Effector CD4-positive, alpha-beta T cell (primary cell): Measurements from ENCODE around the gene FOXN3.
"Not testable (repeated sequence)": the region's sequence is repeated elsewhere in the genome, so short reads cannot be mapped to it uniquely, and the experiment has no call there.

Experiments
- DNase-seq: peaks from one replicate; pipeline ENCODE4 v3.0.0-alpha.2; 2020

The FOXN3 gene

DNA sequence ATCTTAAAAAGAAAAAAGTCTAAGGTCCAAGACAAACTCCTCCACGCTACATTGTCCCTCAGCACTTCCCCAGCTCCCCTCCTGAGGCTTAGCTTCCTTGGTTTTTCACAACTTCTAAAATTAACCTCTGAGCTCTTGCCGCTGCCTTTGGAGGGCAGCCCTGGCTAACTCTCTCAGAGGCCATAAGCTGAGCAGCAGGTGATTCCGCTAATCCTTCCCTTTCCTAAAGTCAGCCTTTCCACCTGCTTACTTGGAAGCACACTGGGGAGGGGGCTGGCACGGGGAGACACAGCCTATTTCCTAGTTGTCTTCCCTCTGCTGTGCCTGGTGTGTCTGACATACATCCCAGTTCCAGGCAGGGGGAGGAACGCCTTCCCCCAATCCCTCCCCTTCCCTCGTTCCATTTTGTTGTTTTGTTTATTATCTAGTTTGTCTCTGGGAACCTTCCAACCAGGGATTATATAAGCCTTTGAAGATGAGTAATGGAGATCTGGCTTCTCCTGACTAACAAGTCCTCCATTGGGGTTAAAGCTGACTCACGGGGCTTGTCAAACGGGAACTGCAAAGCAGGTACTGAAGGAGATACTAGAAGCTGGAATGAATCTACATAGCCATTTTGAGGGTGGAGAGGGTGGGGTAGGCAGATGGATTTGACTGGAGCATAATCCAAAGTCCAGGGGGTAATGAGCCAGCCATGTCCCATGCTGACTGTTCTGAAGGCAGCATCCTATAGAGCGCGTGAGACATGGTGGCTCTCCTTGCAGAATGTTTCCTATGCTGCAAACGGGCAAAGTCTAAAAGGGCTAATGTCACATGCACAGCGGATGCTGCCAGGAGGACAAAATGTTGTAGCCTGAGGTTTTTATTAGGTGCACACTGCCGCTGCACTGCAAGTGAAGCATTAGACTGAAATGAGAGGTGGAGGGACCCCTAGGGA lies 230.8 kb downstream of the FOXN3 start:
- DNase-seq: no peak

DNA sequence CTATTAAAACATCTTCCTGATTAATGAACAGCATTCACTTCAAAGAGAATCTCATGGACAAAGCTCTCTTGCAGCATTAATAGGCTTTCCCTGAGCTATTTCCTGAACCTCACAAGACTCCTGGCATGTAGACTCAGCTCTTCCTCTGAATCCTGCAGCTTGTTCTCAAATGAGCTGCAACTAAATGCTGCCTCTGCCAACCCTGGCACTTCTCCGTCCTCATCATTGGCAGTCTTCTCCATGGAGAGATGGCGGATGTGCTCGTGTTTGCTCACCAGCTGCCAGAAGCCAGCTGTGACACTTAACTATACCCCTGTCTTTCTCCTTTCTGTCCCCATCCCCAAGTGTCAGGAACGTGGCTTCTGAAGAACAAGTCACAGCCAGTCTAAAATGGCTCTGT lies 232.1 kb downstream of the FOXN3 start:
- DNase-seq: no peak

DNA sequence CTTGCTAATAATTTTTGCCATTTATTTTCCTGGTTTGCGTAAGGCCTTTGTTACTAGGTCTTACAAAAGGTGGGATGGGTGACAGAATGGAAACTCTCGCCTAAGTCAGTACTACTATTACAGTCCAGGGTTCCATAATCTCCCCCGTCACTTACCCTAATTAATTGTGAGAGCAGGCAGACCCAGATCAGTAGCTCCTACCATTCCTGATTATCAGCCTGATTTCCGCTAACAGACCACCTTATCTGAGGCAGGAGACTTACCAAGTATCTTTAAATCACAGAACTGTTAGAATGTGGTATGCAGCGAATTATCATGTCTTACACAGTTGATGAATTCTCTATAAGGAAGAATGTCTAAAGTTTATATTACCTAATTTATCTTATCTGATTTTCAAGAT lies 234.7 kb downstream of the FOXN3 start:
- DNase-seq: no peak

DNA sequence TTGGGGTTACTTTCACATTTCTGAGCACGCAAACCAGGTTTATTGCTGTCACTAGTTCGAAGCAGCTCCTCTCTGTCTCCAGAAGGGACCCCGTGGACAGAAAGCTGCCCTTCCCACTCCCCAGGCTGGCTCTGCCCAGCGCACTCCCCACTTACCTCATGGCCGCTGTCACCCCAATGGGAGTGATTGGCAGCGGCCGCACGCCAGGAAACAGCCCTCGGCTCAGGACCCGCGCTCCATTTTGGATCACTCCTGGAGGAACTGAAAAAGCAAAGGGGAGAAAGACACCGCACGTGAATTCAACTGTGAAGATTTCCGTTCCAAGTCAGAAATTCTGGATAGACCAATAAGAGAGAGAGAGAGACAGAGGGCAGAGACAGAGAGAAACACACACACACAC lies 236.5 kb downstream of the FOXN3 start:
- DNase-seq: no peak

DNA sequence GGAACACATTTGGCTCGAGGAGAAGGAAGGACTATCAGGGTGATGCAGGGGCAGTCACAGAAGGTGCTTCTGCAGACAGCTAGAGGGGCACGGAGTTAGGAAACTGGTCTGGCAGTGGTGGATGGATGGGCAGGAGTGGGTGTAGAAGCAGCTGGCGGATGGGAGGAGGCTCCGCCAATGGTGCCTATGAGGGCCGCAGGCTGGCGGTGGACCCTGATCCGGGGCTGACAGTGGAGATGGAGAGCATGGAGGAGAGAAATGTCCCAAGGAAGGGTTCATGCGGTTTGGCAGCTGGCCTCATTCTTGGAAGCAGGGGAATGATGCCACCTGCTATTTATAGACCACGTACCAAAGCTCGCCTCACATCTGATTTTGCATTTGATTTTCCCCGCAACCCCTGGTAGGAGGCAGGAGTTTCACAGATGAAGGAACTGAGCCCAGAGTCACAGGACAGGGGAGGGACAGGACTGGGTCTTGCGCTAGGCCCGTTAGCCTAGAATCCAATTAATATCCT lies 237.1 kb downstream of the FOXN3 start:
- no peak for DNase-seq

DNA sequence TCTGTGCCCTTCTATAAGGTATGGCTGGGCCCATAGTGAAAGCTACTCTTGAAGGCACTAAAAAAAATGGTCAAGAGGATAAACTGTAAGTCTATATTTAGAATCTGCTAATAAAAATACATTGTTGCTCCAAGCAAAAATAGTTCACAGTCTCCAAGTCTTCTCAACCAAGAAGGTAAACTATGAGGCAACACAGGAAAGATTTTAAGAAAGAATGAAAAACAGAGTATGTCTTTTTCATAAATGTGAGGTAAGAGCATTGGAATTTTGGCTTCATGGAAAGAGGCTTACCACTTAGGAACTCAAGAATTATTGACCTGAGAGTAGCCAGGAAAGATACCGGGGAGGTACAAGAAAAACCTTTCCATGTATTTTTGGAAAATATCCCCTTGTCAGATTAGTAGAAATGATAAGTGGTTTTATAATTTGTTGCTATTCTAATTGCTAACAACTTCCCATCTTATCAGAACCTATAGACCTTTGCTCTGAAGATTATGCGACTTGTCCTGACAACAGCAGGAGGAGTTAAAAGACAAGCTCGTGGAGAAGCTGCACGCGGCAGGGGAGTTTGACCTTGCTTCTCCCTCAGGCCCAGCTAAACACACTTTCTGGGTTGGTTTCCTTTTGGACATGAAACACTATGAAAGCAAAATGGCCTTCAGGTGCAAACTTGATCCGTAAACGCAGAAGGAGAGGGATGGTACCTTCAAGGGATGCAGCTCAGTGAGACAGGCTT lies 238.1 kb downstream of the FOXN3 start:
- no peak for DNase-seq

DNA sequence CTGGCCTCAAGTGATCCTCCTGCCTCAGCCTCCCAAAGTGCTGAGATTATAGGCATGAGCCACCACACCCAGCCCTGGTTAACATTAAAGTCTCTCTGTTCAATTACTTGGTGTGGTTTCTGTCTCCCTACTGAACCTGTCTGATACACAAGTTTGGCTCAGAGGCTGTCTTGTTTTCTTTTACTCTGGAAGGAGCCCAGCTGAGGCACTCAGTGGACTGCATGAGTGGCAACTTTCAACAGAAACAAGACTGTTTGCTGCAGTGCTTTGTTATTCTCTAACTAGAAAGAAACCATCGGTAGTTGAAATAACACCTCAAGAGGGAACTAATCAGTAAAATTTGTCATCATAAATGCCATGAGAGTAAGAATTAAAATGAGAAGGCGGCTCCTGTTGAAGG lies 238.7 kb downstream of the FOXN3 start:
- no peak for DNase-seq

DNA sequence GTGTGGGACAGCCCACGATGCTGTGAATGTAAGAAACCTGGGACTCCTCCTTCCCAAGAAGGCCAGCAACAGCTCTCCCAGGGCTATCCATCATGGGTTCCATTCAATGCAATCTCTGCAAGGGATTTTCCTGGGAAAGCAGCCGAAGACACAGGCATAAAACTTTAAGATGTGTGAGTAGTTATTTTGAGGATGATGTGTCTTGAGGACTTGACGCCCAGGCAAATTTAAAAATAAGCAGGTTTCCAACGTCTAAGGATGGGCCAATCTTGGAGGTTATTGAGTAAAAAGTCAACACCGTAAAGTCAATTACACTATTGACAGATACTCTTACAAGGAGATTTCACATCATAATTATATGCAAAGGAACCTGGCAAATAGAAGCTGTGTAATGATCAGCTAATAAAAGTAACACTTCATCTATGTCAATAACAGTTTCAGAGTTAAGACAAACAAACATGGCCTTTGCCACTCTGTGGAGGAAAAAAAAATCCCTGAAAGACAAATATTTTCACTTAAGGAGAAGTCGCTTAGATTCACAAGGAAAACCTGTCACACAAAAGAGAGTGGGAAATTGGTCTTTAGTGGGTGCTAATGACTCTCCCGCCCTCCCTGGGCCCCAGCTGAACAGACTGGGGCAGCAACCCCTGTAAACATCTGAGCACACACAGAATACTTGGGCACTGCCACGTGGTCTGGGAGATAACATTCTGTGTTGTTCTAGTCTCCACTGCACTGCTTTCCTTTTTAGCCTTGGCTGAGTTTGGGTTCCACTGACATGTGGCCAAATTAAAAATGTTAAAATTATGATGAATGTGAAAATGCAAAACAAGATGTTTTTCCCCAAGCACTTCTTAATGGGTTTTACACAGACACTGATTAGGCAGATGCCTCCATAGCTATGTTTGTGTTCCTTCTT lies 240.9 kb downstream of the FOXN3 start:
- no peak for DNase-seq

DNA sequence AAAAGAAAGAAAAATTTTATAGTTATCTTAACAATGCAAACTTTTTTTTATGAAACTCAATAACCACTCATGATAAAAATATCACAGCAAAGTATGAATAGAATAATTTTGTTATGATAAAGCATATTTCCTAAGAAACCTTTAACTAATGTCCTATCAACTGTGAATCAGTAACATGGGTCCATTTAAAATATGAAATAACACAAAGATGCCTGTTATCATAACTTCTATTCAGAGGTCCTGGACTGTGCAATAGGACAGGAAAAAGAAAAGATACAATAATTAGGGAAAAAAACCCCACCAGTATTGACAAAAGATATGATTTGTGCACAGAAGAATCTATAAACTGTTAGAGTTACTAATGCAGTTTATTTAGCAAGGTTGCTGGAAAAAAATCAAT lies 245.4 kb downstream of the FOXN3 start:
- DNase-seq: no peak

DNA sequence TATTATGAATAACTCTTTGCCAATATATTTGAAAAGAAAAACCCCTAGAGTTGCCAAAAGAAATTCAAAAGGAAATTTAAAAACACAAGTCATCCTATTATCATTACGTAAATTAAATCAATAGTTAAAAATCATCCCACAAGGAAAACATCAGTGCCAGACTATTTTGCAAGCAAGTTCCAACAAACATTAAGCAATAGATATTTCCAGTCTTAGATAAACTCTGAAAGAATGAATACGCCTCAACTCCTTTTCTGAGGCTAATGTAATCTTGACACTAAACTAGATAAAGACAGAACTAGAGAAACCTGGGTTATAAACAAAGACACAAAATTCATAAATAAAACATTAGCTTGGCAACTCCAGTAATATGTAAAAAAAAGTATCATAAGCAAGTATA lies 245.9 kb downstream of the FOXN3 start:
- no peak for DNase-seq

DNA sequence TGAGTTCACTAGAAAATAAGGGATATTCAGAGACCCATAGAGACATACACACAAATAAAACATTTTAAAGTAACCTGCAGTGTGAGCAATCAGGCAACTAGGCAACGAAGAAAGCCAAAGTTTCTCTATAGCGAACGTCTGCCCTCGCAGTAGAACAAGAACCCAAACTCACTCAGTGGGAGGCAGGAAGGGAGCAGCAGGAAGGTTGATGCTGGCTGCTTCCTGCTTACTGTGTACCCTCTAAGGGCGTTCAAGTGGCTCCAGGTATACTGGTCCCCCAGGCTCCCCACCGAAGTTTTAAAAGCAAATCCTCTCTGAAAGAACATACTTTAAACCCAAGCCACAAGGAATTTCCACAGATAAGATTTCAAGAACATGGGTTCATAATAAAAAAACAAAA lies 249.3 kb downstream of the FOXN3 start:
- no peak for DNase-seq

DNA sequence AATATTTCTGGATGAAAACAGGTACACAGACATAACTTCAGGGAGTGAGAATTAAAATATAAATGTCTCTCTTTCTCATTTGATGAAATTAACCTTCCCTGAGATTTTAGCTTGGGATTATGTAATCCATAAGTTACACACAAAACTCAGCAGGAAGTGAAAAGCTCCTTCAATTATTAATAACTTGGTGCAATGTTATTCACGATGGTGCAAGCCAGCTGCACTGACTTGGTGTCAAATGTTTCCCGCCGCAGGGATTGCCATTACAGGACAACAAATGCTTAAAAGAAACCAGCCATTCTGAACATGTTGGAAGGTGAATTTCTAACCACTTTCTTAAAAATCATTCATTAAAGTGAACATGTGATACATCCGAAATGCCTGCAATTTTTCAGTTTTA lies 250.4 kb downstream of the FOXN3 start:
- DNase-seq: no peak

DNA sequence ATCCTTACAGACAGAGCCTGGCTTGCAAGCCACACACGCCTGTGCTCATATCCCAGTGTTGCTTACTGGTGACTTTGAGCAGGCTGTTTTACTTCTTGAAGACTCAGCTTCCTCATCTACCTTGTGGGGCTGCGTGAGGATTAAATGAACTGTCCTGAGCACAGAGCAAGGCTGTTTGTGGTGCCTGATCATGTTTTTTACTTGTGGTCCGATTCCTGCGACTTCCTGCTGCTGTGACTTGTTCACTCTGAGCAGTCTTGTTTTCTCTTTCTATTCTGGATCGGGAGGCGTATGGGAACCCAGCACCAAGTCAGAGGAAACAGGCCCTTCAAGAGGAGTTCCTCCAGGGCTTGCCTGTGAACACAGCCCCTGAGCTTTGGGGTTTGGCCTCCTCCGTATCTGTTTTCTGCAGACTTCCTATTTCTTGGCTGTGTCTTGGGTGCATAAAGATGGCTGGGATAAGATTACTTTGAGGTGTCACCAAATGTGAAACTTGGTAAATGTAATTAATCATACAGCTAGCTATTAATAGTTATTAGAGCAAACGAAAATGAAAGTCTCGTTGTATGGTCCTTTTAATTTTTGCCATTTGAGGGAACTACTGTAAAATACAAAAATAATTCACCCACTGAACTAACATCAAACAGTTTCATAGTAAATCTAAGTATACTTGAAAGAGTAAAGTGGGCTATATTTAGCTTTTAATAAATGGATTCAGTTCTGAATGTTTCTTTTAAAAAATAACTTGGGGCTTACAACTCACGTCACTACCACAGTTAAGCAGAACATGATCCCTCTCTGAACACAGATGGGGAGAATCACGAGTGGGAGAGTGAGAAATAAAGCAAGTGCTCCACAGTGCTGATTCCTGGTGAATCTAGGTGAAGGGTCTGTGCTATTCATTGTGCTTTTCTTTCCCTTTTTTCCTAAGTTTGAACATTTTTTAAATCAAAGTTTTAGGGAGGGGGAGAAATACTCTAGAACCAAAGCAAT lies 251.5 kb downstream of the FOXN3 start:
- DNase-seq: no peak

DNA sequence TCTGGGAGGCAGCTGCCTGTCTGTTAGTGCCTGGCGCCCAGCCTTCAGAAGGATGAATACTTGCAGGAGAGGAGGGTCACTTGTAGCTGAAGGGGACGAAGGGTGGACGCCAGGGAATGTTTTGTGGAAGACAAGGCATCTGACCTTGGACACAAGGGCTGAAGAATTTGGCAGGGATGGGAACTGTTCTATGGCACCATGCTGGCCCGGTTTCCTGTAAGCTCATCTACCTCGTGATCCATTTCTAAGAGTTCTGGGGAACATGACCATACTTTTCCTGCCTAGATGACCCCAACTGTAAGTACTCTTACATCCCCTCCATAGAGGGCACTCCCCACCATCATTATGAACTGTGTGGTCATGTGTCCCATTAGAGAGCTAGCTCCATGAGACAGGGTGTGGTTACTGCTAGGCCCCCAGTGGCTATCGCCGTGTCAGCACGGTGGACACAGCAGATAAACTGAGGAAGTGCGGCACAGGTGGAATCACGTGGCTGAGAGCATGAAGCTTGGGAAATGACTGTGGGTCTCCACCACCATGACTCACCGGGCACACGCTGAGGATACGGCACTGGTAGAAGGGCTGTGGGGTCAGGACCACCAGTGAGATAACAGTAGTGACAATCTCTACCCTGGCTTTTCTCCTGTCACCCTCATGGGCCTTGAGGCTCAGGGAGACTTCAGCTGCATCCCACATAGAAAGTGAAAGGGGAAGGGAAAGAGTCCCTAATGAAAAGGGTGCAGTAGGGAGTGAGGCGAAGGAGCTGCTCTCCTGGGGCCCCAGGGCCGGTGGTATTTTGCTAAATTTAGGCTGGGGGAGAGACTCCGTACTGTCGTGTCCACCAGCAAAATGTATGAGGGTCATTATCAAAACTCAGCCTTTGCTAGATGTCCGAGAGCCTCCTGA lies 252.6 kb downstream of the FOXN3 start:
- DNase-seq: no peak

DNA sequence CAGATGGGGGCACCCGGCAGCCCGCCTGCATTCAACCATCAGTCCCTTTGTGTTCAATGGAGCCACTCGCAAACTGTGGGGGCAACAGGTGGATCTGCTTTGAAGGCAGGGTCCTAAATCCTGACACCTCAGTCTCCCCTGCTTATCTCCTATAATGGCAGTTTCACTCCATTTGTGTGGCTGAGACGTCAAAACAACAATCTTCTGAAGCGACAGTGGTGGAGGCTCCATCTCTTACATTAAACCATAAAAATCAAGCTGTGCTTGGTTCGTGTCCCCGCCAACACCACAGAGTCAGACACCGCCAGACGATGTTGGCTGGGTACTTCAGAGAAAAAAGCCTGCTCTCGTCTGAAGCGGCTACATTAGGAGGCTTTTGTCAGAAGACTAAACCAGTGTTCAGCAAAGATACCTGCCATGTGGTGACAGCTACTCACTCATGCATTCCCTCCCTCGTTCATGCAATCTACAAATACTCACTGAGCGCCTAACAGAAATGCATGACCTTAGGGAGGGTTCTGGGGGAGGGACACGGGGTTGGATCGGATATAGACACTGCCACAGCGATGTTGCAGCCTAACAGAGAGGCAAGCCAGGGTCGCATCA lies 253.9 kb downstream of the FOXN3 start:
- DNase-seq: no peak

DNA sequence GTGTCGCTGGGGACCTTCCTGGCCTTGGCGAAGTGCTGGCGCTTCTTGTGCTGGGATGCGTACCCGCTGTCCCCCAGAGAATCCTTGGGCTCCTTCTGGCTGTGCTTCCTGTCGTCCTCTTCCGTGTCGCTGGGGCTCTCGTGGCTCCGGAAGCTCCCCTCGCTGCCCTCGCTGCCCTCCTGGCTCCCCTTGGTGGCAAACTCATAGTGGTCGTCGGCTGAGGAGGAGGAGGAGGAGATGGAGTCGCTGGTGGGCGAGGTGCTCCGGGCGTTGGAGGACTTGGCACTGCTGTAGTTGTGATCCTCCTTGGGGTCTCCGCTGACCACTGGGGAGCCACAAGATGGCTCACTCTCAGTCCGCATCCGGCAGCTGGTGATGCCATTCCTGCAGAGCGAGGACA lies 254.4 kb downstream of the FOXN3 start:
- DNase-seq: no peak

DNA sequence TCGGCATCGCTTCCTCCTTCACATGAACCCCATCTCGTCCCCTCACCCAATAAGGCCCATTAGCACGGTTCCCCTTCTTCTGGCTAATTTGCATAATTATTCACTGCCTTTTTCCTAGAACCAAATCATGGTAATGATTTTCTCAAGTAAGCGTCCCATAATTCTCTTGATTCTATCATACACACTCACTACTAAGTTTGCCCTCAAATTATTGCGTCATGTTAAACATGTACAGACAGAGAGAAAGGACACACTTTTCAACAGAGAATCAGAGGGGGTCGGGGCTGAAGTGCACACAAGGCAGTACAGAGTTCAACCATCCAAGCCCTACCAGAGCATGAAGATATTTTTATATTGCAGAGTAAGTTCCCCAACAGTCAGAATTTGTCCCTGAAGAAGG lies 256.6 kb downstream of the FOXN3 start:
- DNase-seq: no peak

DNA sequence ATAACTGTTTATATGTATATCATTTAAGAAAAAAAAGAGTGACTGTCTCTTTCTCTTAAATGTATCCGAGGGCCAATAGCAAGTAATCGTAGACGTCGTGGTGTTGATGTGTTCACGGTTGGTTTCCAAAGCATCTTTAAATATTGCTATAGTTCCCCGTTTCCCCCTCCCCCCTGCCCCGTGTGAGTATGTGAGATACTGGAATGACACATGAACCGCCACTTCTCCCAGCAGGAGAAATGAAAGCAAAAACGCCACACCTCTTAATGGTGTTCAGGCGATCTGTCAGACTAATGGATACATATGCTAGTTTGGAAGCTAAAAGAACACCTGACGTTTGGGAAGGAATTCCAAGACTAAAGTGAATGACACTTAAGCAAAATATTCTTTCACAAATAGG lies 258.3 kb downstream of the FOXN3 start:
- no peak for DNase-seq

DNA sequence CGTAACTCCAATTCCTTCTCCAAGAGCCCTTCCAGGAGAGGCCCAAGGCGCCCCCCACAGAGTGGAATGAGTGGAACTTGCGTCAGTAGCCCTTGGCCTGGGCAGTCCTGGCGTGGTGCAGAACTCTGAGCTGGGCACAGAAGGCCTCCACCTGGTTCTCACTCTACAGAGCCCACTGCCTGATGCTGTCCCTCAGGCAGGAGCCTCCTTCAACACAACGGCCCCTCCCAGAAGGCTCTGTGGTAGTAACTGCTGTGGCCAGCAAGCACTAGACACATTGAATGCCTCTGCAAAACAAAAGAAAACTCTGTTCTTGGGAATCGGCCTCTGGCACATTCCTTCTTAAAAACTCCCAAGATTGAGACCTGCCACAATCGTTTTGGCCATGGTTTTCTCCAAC lies 258.9 kb downstream of the FOXN3 start:
- not testable (repeated sequence) for DNase-seq

DNA sequence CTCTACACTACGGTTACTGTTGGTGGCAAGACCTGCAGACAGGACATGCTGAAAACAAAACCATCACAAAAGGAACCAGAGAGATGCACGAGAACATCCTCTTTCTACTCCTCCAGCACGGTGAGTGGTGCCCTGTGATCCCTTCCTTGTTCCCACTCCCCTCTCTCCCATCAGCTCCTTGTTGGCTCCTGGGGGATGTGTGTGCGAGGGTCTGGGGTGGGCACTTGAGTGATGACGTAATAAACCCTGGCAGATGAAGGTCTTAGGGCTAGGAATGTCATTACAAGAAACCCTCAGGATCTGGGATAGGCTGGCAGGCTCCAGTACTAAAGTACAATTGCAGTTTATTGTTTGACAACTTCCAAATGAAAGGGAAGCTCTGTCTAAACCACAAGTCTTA lies 261.5 kb downstream of the FOXN3 start:
- DNase-seq: no peak
